ENCODE measurements around the gene TMEM255A.

Gene TMEM255A

DNA sequence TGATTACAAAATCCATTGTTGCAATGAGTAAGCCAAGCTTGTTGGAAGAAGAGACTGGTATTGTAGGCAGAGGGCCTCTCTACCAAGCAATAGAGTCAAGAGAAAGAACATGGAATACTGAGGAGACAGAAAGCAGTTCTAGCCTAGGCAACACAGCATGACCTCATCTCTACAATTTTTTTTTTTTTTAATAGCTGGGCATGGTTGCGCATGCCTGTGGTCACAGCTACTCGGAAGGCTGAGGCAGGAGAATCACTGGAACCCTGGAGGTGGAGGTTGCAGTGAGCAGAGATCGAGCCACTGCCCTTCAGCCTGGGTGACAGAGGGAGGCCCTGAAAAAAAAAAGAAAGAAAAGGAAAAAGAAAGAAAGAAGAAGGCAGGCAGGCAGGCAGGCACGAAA is 72.3 kb downstream of the TMEM255A start:
- TF ChIP-seq ESRRG (CRISPR knock-in tag; IDR thresholded peaks at IDR 0.05) (no peak), PATZ1 (CRISPR knock-in tag; IDR thresholded peaks at IDR 0.05; ENCODE audit: borderline replicate concordance) (no peak), TSHZ2 (CRISPR knock-in tag; IDR thresholded peaks at IDR 0.05) (no peak)

DNA sequence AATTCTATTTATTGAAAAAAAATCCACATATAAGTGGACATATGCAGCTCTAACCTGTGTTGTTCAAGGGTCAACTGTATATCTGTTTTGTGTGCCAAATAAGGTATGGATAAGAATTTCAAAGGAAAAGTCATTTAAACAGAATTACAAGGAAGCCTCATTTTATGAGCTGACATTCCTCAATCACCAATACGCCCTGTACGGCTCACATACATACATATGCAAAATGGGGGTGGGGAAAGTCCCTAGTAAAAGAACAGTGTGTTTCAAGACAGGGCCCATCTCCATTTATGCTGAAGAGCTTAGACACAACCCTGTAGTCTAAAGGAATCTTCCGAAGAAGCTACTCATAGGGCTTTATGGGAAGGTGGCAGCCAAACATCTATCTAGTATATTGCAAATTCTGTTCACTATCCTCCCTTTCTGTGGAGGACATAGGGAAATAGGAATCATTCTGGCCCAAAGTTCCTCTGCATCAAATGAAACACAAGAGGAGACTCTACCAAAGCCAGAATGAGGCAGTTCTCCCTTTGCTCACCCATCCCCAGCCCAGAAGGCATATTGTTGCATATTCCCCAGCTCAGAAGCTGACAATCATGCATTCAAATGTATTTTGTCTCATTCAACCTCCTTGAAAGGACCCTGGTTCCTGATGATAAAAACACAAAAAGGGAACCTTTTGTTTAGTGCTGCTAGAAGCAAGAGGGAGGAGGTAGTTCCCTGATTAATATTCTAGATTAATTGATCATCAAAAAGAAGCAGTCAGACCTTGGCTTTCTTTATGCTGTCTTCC is 74.4 kb downstream of the TMEM255A start:
- no peak for ATAC-seq
- TF ChIP-seq, protein P1, sequence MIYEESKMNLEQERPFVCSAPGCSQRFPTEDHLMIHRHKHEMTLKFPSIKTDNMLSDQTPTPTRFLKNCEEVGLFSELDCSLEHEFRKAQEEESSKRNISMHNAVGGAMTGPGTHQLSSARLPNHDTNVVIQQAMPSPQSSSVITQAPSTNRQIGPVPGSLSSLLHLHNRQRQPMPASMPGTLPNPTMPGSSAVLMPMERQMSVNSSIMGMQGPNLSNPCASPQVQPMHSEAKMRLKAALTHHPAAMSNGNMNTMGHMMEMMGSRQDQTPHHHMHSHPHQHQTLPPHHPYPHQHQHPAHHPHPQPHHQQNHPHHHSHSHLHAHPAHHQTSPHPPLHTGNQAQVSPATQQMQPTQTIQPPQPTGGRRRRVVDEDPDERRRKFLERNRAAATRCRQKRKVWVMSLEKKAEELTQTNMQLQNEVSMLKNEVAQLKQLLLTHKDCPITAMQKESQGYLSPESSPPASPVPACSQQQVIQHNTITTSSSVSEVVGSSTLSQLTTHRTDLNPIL (CRISPR knock-in tag; IDR thresholded peaks at IDR 0.05; ENCODE audit: low read depth), result no peak
- no peak for TF ChIP-seq CSDC2 (CRISPR knock-in tag; IDR thresholded peaks at IDR 0.05)
- TF ChIP-seq ISL1 (CRISPR knock-in tag; IDR thresholded peaks at IDR 0.05), result no peak
- no peak for TF ChIP-seq GLIS3 (CRISPR knock-in tag; IDR thresholded peaks at IDR 0.05)
- no peak for TF ChIP-seq PATZ1 (CRISPR knock-in tag; IDR thresholded peaks at IDR 0.05; ENCODE audit: borderline replicate concordance)
- TF ChIP-seq ZC3H10 (CRISPR knock-in tag; IDR thresholded peaks at IDR 0.05), result no peak
- no peak for TF ChIP-seq CSRNP3 (CRISPR knock-in tag; IDR thresholded peaks at IDR 0.05)

More for the DNA sequence above, 72.3 kb downstream of the TMEM255A start:
- no peak for ATAC-seq

- ATAC-seq, result no peak
- TF ChIP-seq RARB (CRISPR knock-in tag; IDR thresholded peaks at IDR 0.05) (no peak), ZC3H10 (CRISPR knock-in tag; IDR thresholded peaks at IDR 0.05) (no peak), PPARA (CRISPR knock-in tag; IDR thresholded peaks at IDR 0.05; ENCODE audit: borderline replicate concordance) (no peak)
These were observed 76.0 kb downstream of the TMEM255A start for GRCh38 chrX:120235284-120235683.

DNA sequence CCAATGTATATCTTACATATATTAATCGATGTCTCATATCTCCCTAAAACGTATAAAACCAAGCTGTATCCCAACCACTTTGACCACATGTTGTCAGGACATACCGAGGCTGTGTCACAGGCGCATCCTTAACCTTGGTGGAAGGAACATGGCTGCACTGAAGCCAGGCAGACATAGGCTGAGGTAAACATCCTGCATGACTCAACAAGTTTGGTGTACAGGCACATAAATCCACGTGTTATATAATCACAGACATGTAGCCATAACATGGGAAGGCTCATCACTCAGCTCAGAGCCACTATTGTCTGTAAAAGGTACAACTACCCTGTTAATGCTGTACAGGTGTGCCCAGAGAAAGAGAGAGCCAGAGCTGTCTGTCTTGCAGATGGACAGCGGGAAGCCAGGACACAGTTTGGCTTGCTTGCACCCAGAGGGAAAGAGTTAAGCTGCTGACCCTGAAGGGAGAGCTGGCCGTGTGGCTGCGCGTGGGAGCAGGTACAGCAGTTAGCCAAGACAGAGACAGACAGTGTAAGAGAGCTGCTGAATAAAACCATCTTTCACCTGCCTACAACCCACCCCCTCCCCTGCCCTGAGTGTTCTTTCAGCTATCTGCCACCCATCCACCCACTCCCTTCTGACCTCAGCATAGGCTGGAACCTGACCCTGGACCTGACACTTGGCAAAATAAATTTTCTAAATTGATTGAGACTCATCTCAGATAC is 82.9 kb downstream of the TMEM255A start:
- TF ChIP-seq PATZ1 (CRISPR knock-in tag; IDR thresholded peaks at IDR 0.05; ENCODE audit: borderline replicate concordance) (no peak), TOX (CRISPR knock-in tag; IDR thresholded peaks at IDR 0.05; ENCODE audit: borderline replicate concordance) (no peak)
- no peak for ATAC-seq

Data from SK-N-SH treated with all-trans-retinoic acid at 6 μM for 48 hours (cell line).